Ishikawa (cell line): ENCODE results near the gene PTPRA.

ENCODE experiments used
- CEBPB ChIP-seq: IDR thresholded peaks from 2 replicates; pipeline ENCODE4 v1.6.1; 2012
- CREB1 ChIP-seq: IDR thresholded peaks from 2 replicates; pipeline ENCODE4 v1.6.1; 2012; ENCODE audit warnings: low read depth
- EGR1 ChIP-seq: IDR thresholded peaks from 2 replicates; pipeline ENCODE4 v1.6.1; 2012
- EP300 ChIP-seq: IDR thresholded peaks from 2 replicates; pipeline ENCODE4 v1.6.1; 2012; ENCODE audit warnings: borderline replicate concordance
- FOXM1 ChIP-seq: IDR thresholded peaks from 2 replicates; pipeline ENCODE4 v1.6.1; 2012; ENCODE audit warnings: low read depth, borderline replicate concordance
- NFIC ChIP-seq: IDR thresholded peaks from 2 replicates; pipeline ENCODE4 v1.6.1; 2012
- RAD21 ChIP-seq: IDR thresholded peaks from 2 replicates; pipeline ENCODE4 v1.6.1; 2012; ENCODE audit warnings: low read depth
- REST ChIP-seq: IDR thresholded peaks from 2 replicates; pipeline ENCODE4 v1.6.1; 2012; ENCODE audit warnings: low read depth, mild to moderate bottlenecking
- TAF1 ChIP-seq: IDR thresholded peaks from 2 replicates; pipeline ENCODE4 v1.6.1; 2012; ENCODE audit warnings: low read depth, mild to moderate bottlenecking
- TCF12 ChIP-seq: IDR thresholded peaks from 2 replicates; pipeline ENCODE4 v1.6.1; 2012; ENCODE audit warnings: low read depth
- TEAD4 ChIP-seq: IDR thresholded peaks from 2 replicates; pipeline ENCODE4 v1.6.1; 2012
- YY1 ChIP-seq: IDR thresholded peaks from 2 replicates; pipeline ENCODE4 v1.6.1; 2012; ENCODE audit warnings: low read depth
- ZBTB7A ChIP-seq: IDR thresholded peaks from 2 replicates; pipeline ENCODE4 v1.6.1; 2012; ENCODE audit warnings: low read depth
- TF ChIP-seq, protein P1 (sequence below): IDR thresholded peaks from 2 replicates; pipeline ENCODE4 v1.6.1; 2012
- TF ChIP-seq, protein P2 (sequence below): IDR thresholded peaks from 2 replicates; pipeline ENCODE4 v1.6.1; 2012

The PTPRA gene

DNA sequence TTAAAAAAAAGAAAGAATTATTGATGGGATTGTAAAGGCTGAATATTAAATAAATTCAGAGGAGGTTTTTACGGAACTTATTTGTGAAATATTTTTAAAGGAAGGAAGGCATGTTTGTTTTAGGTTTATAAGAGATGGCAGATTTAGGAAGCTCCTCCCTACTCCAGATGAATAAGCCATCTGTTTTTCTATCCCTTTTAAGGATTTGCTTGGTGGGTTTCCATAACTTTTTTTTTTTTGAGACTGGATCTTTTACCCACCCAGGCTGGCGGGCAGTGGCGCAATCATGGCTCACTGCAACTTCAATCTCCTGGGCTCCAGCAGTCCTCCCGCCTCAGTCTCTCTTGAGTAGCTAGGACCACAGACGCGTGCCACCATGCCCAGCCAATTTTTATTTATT lies 30.4 kb downstream of the PTPRA start:
- no peak for TF ChIP-seq TEAD4
- TF ChIP-seq TCF12: no peak
- no peak for TF ChIP-seq CREB1
- TF ChIP-seq ZBTB7A: no peak
- TF ChIP-seq CEBPB: no peak
- no peak for TF ChIP-seq YY1
- TF ChIP-seq, protein P1, sequence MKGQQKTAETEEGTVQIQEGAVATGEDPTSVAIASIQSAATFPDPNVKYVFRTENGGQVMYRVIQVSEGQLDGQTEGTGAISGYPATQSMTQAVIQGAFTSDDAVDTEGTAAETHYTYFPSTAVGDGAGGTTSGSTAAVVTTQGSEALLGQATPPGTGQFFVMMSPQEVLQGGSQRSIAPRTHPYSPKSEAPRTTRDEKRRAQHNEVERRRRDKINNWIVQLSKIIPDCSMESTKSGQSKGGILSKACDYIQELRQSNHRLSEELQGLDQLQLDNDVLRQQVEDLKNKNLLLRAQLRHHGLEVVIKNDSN: no peak
- TF ChIP-seq, protein P2, sequence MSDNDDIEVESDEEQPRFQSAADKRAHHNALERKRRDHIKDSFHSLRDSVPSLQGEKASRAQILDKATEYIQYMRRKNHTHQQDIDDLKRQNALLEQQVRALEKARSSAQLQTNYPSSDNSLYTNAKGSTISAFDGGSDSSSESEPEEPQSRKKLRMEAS: no peak
- no peak for TF ChIP-seq EGR1
- TF ChIP-seq FOXM1: no peak
- TF ChIP-seq TAF1: no peak

GRCh38 chr20:2907519-2907918 lies 34.2 kb downstream of the PTPRA start:
- TF ChIP-seq YY1 (no peak), EP300 (no peak), RAD21 (no peak), REST (no peak)

DNA sequence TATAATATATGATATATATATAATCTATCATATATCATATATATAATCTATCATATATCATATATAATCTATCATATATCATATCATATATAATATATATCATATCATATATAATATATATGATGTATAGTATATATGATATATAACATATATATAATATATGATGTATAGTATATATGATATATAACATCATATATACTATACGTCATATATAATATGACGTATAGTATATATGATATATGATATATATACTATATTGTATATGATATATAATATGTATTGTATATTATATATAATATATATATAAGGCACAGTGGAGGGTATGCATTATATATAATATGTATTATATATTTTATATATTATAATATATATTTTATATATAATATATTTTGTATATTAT lies 36.7 kb downstream of the PTPRA start:
- TF ChIP-seq REST (no peak), CREB1 (no peak)
- TF ChIP-seq, protein P2: no peak

DNA sequence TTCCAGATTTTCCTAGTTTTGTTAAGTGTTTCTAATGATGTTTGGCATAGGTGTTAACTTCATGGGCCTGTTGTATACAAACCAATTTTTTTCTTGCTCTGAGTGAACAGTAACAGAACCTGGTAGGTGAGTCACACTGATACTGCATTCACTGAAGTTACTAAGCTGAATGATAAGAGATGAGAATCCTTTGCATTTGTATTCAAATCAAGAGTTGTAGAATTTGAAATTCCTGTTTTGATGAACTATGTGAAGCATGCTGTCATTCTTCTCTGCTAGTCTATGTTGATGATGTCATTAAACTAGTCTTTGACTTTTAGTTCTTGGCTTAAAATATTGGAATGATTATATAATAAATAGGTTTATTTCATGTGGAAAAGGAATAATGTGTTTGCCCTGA lies 37.9 kb downstream of the PTPRA start:
- TF ChIP-seq CREB1 (no peak), TCF12 (no peak), REST (no peak), EP300 (no peak), FOXM1 (no peak)
- TF ChIP-seq, protein P1: no peak

- TF ChIP-seq CEBPB (no peak), TAF1 (no peak), RAD21 (peak; percentile 49)
These were observed 40.9 kb downstream of the PTPRA start for GRCh38 chr20:2914160-2914559.

DNA sequence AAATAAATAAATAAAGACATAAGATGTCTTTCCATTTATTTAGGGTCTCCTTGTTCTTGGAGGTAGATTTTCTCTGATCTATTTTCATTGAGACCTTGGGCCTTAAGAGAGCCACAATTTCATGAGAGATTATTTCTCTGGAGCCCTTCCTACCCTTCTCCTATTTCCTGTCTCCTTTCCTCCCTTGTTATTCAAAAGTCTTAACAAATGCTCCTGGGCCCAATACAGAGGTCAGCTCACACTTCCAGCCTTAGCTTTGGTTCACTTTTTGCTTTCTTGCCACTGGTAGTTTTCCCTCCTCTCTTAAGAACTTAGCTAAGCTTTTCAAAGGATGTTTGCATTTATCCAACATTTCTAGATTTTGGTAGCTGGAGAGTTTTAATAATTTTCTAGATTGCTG lies 44.0 kb downstream of the PTPRA start:
- TF ChIP-seq EGR1: no peak
- TF ChIP-seq RAD21: no peak
- TF ChIP-seq REST: no peak
- no peak for TF ChIP-seq TEAD4
- no peak for TF ChIP-seq NFIC
- no peak for TF ChIP-seq FOXM1
- no peak for TF ChIP-seq TAF1
- TF ChIP-seq, protein P1: no peak
- no peak for TF ChIP-seq EP300
- TF ChIP-seq CEBPB: no peak
- TF ChIP-seq YY1: no peak
- TF ChIP-seq, protein P2: no peak
